Calu3 (cell line): Measurements from ENCODE around the gene FILIP1. TPM values are rescaled to one million over a fixed set of nuclear protein-coding genes. Genes with fewer than 3 reads are reported as not detected.

Experiments used
- BruUV-seq: library from RNA; stranded (reverse); fragments of 400-500 nt; replicated peaks from 2 replicates; lab custom pipeline; 2021; lab: Mats Ljungman, UMichigan
- CTCF ChIA-PET: fragments of 300-600 bp; sonication (Branson Sonifier 250); formaldehyde crosslinking; loops from one replicate; lab custom pipeline; 2022; ENCODE audit warnings: antibody characterized with exemption; lab: Charles Lee
- DNase-seq: peaks from one replicate; pipeline ENCODE4 v3.0.0; 2022
- H3K27ac Mint-ChIP-seq: one replicate; pipeline ENCODE4 v1.8.0; 2022; ENCODE audit warnings: mixed read lengths; ENCODE audit not compliant: unreplicated experiment
- H3K27me3 Mint-ChIP-seq: one replicate; pipeline ENCODE4 v1.8.0; 2022; ENCODE audit warnings: mixed read lengths; ENCODE audit not compliant: unreplicated experiment
- H3K36me3 Mint-ChIP-seq: one replicate; pipeline ENCODE4 v1.8.0; 2022; ENCODE audit warnings: mild to moderate bottlenecking, moderate library complexity, mixed read lengths; ENCODE audit not compliant: insufficient read depth, unreplicated experiment
- H3K4me1 Mint-ChIP-seq: one replicate; pipeline ENCODE4 v1.8.0; 2022; ENCODE audit warnings: mild to moderate bottlenecking, low read depth, mixed read lengths; ENCODE audit not compliant: unreplicated experiment
- H3K4me3 Mint-ChIP-seq: one replicate; pipeline ENCODE4 v1.8.0; 2022; ENCODE audit warnings: mild to moderate bottlenecking, low read depth, moderate library complexity, mixed read lengths; ENCODE audit not compliant: unreplicated experiment
- H3K9me3 Mint-ChIP-seq: one replicate; pipeline ENCODE4 v1.8.0; 2022; ENCODE audit warnings: low read depth, mixed read lengths; ENCODE audit not compliant: unreplicated experiment
- CTCF ChIP-seq: fragments of 200-600 bp; IDR thresholded peaks from one replicate; pipeline ENCODE4 v1.8.0; 2022; ENCODE audit warnings: antibody characterized with exemption; ENCODE audit not compliant: unreplicated experiment
- intact Hi-C: fragments of 100-400 bp; cut with micrococcal nuclease; formaldehyde crosslinking; loops from one replicate; pipeline ENCODE4 v1.10.0; 2022; ENCODE audit not compliant: unreplicated experiment
- total RNA-seq: library from RNA; stranded (reverse); gene quantifications from 2 replicates; pipeline ENCODE4 v1.2.3, GENCODE V29; 2022

The FILIP1 gene
- total RNA-seq, 1 experiment from 2014 or later = not detected

- TF ChIP-seq CTCF = no peak
- no peaks in the 10 kb centered on the region for H3K27me3 Mint-ChIP-seq
- no peak overlapping the region for H3K4me3 Mint-ChIP-seq
- CTCF ChIA-PET = no interaction called here
- H3K36me3 Mint-ChIP-seq = no peaks in the 10 kb centered on the region
- BruUV-seq = no TSS peak
- no peaks in the 10 kb centered on the region for H3K9me3 Mint-ChIP-seq
- intact Hi-C loops = no loop called here
- H3K4me1 Mint-ChIP-seq = no peaks in the 10 kb centered on the region
- no peak for DNase-seq
- no peak overlapping the region for H3K27ac Mint-ChIP-seq
These were observed 25.6 kb downstream of the FILIP1 start for GRCh38 chr6:75467966-75468365.

DNA sequence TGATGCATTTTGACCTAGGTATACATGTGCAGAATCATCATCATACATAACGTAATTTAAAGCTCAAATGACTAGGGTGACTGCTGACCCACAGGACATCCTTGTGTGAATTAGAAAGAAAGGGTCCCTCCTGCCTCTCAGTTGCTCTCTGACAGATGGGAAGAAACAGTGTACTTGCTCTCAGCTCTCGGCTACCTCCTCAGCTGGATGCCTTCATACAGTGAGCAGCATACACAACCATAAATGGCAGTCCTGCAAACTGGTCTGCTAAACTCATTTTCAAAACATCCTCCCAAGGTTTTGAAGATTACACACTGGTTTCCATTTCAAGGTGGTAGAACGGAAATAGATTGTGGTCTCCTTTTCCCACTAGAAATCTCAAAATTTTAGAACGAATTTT lies 26.3 kb downstream of the FILIP1 start:
- Mint-ChIP-seq H3K4me3 (no peak overlapping the region), H3K27me3 (no peaks in the 10 kb centered on the region), H3K4me1 (no peaks in the 10 kb centered on the region), H3K36me3 (no peaks in the 10 kb centered on the region), H3K9me3 (no peaks in the 10 kb centered on the region), H3K27ac (no peak overlapping the region)
- TF ChIP-seq CTCF = no peak
- DNase-seq = no peak
- CTCF ChIA-PET = no interaction called here
- BruUV-seq = no TSS peak
- intact Hi-C loops = no loop called here

GRCh38 chr6:75466636-75467035 lies 27.0 kb downstream of the FILIP1 start:
- Mint-ChIP-seq H3K27ac (no peak overlapping the region), H3K36me3 (no peaks in the 10 kb centered on the region), H3K4me1 (no peaks in the 10 kb centered on the region), H3K27me3 (no peaks in the 10 kb centered on the region), H3K9me3 (no peaks in the 10 kb centered on the region), H3K4me3 (no peak overlapping the region)
- intact Hi-C loops = no loop called here
- DNase-seq = no peak
- no peak for TF ChIP-seq CTCF
- BruUV-seq = no TSS peak
- CTCF ChIA-PET = no interaction called here

- intact Hi-C loops = no loop called here
- no peak for DNase-seq
- CTCF ChIA-PET = no interaction called here
- no peaks in the 10 kb centered on the region for H3K9me3 Mint-ChIP-seq
- no peak overlapping the region for H3K27ac Mint-ChIP-seq
- H3K4me1 Mint-ChIP-seq = no peaks in the 10 kb centered on the region
- no TSS peak for BruUV-seq
- TF ChIP-seq CTCF = no peak
- H3K4me3 Mint-ChIP-seq = no peak overlapping the region
- H3K36me3 Mint-ChIP-seq = no peaks in the 10 kb centered on the region
- no peaks in the 10 kb centered on the region for H3K27me3 Mint-ChIP-seq
These were observed 29.7 kb downstream of the FILIP1 start for GRCh38 chr6:75463908-75464307.
